HEK293 (cell line): ENCODE measurements around the gene PTPN11.

Experiments
- CTCF ChIA-PET: fragments of 350-600 bp; formaldehyde crosslinking; extraction: SDS; loops from one replicate; lab custom pipeline; 2021; ENCODE audit warnings: antibody characterized with exemption; lab: Yijun Ruan, JAX
- POLR2A ChIA-PET: fragments of 300-600 bp; formaldehyde crosslinking; extraction: SDS; loops from one replicate; lab custom pipeline; 2020; ENCODE audit warnings: antibody characterized with exemption, inconsistent platforms; lab: Yijun Ruan, JAX
- H3K27ac ChIP-seq: fragments of 200-500 bp; sonication (Bioruptor generic); 2 replicates; pipeline ENCODE4 v1.5.1; 2014; ENCODE audit warnings: low read depth, low read length, control low read depth, inconsistent platforms; ENCODE audit errors: extremely low read depth
- H3K36me3 ChIP-seq, 2 experiments: fragments of 200-500 bp in 1 of 2; sonication (Bioruptor generic) in 1 of 2; 1 replicate in 1 of 2; 2 replicates in 1 of 2; pipeline ENCODE4 v1.5.1; 2014 to 2017; ENCODE audit warnings: inconsistent platforms in 2 of 2, low read length in 2 of 2; ENCODE audit not compliant: control insufficient read depth in 2 of 2, insufficient read depth in 1 of 2
- H3K4me1 ChIP-seq: fragments of 200-500 bp; sonication (Bioruptor generic); 2 replicates; pipeline ENCODE4 v1.5.1; 2014; ENCODE audit warnings: mild to moderate bottlenecking, low read length, inconsistent platforms; ENCODE audit not compliant: control insufficient read depth, insufficient read depth
- H3K4me3 ChIP-seq: 2 replicates; pipeline ENCODE4 v1.5.1; 2011; ENCODE audit warnings: low read depth, mild to moderate bottlenecking, control low read depth, low read length, moderate library complexity
- H3K9me3 ChIP-seq: fragments of 200-500 bp; sonication (Bioruptor generic); 2 replicates; pipeline ENCODE4 v1.5.1; 2014; ENCODE audit warnings: low read depth, low read length, inconsistent platforms; ENCODE audit not compliant: control insufficient read depth, insufficient read depth
- FEZF1 ChIP-seq: fragments of 450-650 bp; formaldehyde crosslinking; IDR thresholded peaks from 2 replicates; pipeline ENCODE4 v1.5.1; 2016; ENCODE audit warnings: missing biosample characterization, missing genetic modification characterization
- GLIS2 ChIP-seq: fragments of 450-650 bp; formaldehyde crosslinking; IDR thresholded peaks from 2 replicates; pipeline ENCODE4 v1.5.1; 2016; ENCODE audit warnings: missing biosample characterization, missing genetic modification characterization
- IKZF3 ChIP-seq: fragments of 450-650 bp; IDR thresholded peaks from 2 replicates; pipeline ENCODE4 v1.5.0; 2018; ENCODE audit warnings: missing biosample characterization, mild to moderate bottlenecking, missing genetic modification characterization, moderate library complexity
- KLF7 ChIP-seq: fragments of 450-650 bp; formaldehyde crosslinking; IDR thresholded peaks from 2 replicates; pipeline ENCODE4 v1.5.1; 2016; ENCODE audit warnings: missing biosample characterization, missing genetic modification characterization, borderline replicate concordance
- OVOL3 ChIP-seq: fragments of 450-650 bp; formaldehyde crosslinking; IDR thresholded peaks from 2 replicates; pipeline ENCODE4 v1.5.1; 2016; ENCODE audit warnings: missing biosample characterization, missing genetic modification characterization
- SCRT1 ChIP-seq: fragments of 450-650 bp; formaldehyde crosslinking; IDR thresholded peaks from 2 replicates; pipeline ENCODE4 v1.5.1; 2016; ENCODE audit warnings: missing biosample characterization, missing genetic modification characterization, borderline replicate concordance
- YY2 ChIP-seq: fragments of 450-650 bp; formaldehyde crosslinking; IDR thresholded peaks from 2 replicates; pipeline ENCODE4 v1.5.1; 2016; ENCODE audit warnings: missing biosample characterization, missing genetic modification characterization
- ZBTB7A ChIP-seq: fragments of 450-650 bp; formaldehyde crosslinking; IDR thresholded peaks from 2 replicates; pipeline ENCODE4 v1.5.1; 2016; ENCODE audit warnings: low read depth, missing biosample characterization, missing genetic modification characterization
- ZFP37 ChIP-seq: fragments of 450-650 bp; formaldehyde crosslinking; IDR thresholded peaks from 2 replicates; pipeline ENCODE4 v1.5.1; 2016; ENCODE audit warnings: missing biosample characterization, missing genetic modification characterization
- ZNF10 ChIP-seq: fragments of 450-650 bp; formaldehyde crosslinking; IDR thresholded peaks from 2 replicates; pipeline ENCODE4 v1.5.1; 2017; ENCODE audit warnings: missing biosample characterization, missing genetic modification characterization
- ZNF157 ChIP-seq: fragments of 450-650 bp; formaldehyde crosslinking; IDR thresholded peaks from 2 replicates; pipeline ENCODE4 v1.5.1; 2016; ENCODE audit warnings: missing biosample characterization, missing genetic modification characterization
- ZNF175 ChIP-seq: fragments of 450-650 bp; formaldehyde crosslinking; IDR thresholded peaks from 2 replicates; pipeline ENCODE4 v1.5.1; 2016; ENCODE audit warnings: missing biosample characterization, missing genetic modification characterization
- ZNF239 ChIP-seq: fragments of 450-650 bp; formaldehyde crosslinking; IDR thresholded peaks from 2 replicates; pipeline ENCODE4 v1.5.1; 2016; ENCODE audit warnings: missing biosample characterization, missing genetic modification characterization
- ZNF350 ChIP-seq: fragments of 450-650 bp; formaldehyde crosslinking; IDR thresholded peaks from 2 replicates; pipeline ENCODE4 v1.5.0; 2017; ENCODE audit warnings: missing biosample characterization, mild to moderate bottlenecking, missing genetic modification characterization
- ZNF416 ChIP-seq: fragments of 450-650 bp; formaldehyde crosslinking; IDR thresholded peaks from 2 replicates; pipeline ENCODE4 v1.5.1; 2016; ENCODE audit warnings: missing biosample characterization, missing genetic modification characterization
- ZNF596 ChIP-seq: fragments of 450-650 bp; IDR thresholded peaks from 2 replicates; pipeline ENCODE4 v1.5.0; 2018; ENCODE audit warnings: missing biosample characterization, mild to moderate bottlenecking, missing genetic modification characterization, moderate library complexity
- ZNF610 ChIP-seq: fragments of 450-650 bp; formaldehyde crosslinking; IDR thresholded peaks from 2 replicates; pipeline ENCODE4 v1.5.1; 2016; ENCODE audit warnings: missing biosample characterization, missing genetic modification characterization, borderline replicate concordance
- TF ChIP-seq, protein P1 (sequence below): fragments of 450-650 bp; formaldehyde crosslinking; IDR thresholded peaks from 2 replicates; pipeline ENCODE4 v1.5.1; 2016; ENCODE audit warnings: missing biosample characterization, missing genetic modification characterization
- TF ChIP-seq, protein P2 (sequence below): fragments of 450-650 bp; formaldehyde crosslinking; IDR thresholded peaks from 2 replicates; pipeline ENCODE4 v1.5.1; 2016; ENCODE audit warnings: missing biosample characterization, missing genetic modification characterization

Gene PTPN11

GRCh38 chr12:112549031-112549430 lies 130.3 kb downstream of the PTPN11 start:
- peak; percentile 96; the same call in 1 of the 2 replicates for TF ChIP-seq ZNF610 (tag by site-specific recombination)
- no peak for TF ChIP-seq KLF7 (tag by site-specific recombination)
- TF ChIP-seq ZNF175 (tag by site-specific recombination), result no peak
- TF ChIP-seq, protein P1, sequence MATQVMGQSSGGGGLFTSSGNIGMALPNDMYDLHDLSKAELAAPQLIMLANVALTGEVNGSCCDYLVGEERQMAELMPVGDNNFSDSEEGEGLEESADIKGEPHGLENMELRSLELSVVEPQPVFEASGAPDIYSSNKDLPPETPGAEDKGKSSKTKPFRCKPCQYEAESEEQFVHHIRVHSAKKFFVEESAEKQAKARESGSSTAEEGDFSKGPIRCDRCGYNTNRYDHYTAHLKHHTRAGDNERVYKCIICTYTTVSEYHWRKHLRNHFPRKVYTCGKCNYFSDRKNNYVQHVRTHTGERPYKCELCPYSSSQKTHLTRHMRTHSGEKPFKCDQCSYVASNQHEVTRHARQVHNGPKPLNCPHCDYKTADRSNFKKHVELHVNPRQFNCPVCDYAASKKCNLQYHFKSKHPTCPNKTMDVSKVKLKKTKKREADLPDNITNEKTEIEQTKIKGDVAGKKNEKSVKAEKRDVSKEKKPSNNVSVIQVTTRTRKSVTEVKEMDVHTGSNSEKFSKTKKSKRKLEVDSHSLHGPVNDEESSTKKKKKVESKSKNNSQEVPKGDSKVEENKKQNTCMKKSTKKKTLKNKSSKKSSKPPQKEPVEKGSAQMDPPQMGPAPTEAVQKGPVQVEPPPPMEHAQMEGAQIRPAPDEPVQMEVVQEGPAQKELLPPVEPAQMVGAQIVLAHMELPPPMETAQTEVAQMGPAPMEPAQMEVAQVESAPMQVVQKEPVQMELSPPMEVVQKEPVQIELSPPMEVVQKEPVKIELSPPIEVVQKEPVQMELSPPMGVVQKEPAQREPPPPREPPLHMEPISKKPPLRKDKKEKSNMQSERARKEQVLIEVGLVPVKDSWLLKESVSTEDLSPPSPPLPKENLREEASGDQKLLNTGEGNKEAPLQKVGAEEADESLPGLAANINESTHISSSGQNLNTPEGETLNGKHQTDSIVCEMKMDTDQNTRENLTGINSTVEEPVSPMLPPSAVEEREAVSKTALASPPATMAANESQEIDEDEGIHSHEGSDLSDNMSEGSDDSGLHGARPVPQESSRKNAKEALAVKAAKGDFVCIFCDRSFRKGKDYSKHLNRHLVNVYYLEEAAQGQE (tag by site-specific recombination), result no peak
- no peak for TF ChIP-seq ZNF416 (tag by site-specific recombination)
- TF ChIP-seq, protein P2, sequence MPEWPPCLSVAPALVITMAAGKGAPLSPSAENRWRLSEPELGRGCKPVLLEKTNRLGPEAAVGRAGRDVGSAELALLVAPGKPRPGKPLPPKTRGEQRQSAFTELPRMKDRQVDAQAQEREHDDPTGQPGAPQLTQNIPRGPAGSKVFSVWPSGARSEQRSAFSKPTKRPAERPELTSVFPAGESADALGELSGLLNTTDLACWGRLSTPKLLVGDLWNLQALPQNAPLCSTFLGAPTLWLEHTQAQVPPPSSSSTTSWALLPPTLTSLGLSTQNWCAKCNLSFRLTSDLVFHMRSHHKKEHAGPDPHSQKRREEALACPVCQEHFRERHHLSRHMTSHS (tag by site-specific recombination), result no peak
- TF ChIP-seq SCRT1 (tag by site-specific recombination), result no peak
- TF ChIP-seq ZNF596 (tag by site-specific recombination), result no peak
- TF ChIP-seq, all 188 proteins: peak for 1
- ChIA-PET POLR2A (no interaction called here), CTCF (interaction anchor here (0.6 kb wide), 1 partner anchor 13 kb away, joined by 4 read pairs; no protein-coding TSS in a partner anchor)
- Histone ChIP-seq H3K9me3 (no peaks in the 10 kb centered on the region), H3K27ac (no peak overlapping the region), H3K4me3 (no peak overlapping the region), H3K4me1 (no peaks in the 10 kb centered on the region), H3K36me3 (no peaks in the 10 kb centered on the region)

DNA sequence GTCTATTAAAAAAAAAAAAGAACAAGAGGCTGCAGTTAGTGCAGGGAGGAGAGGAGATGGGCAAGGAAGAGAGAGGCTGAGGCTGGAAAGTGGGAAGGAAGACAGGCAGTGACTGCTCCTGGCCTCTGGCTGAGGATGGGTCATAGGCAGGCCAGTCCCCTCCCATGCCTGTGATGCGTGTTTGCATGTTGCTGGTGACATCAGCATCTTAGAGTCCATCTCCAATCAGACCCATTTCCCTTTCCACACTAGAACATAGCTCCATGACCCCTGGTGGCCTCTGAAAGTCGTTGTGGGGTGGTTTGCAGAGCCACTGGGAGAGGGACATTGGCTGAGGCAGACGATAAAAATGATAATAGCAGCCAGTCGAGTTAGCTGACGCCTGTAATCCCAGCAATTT lies 132.9 kb downstream of the PTPN11 start:
- no peak overlapping the region for H3K27ac ChIP-seq
- ChIA-PET POLR2A (no interaction called here), CTCF (interaction anchor here (0.7 kb wide), 1 partner anchor 291 kb away, joined by 3 read pairs; no protein-coding TSS in a partner anchor)
- no peaks in the 10 kb centered on the region for H3K4me1 ChIP-seq
- H3K36me3 ChIP-seq, result no peaks in the 10 kb centered on the region
- no peak overlapping the region for H3K4me3 ChIP-seq
- H3K9me3 ChIP-seq, result no peaks in the 10 kb centered on the region
- TF ChIP-seq ZFP37 (tag by site-specific recombination) (no peak), ZNF239 (tag by site-specific recombination) (no peak), ZNF10 (tag by site-specific recombination) (no peak), GLIS2 (tag by site-specific recombination) (no peak), FEZF1 (tag by site-specific recombination) (no peak), ZNF157 (no peak), ZBTB7A (tag by site-specific recombination) (no peak), ZNF350 (tag by site-specific recombination) (no peak), IKZF3 (tag by site-specific recombination) (no peak)

DNA sequence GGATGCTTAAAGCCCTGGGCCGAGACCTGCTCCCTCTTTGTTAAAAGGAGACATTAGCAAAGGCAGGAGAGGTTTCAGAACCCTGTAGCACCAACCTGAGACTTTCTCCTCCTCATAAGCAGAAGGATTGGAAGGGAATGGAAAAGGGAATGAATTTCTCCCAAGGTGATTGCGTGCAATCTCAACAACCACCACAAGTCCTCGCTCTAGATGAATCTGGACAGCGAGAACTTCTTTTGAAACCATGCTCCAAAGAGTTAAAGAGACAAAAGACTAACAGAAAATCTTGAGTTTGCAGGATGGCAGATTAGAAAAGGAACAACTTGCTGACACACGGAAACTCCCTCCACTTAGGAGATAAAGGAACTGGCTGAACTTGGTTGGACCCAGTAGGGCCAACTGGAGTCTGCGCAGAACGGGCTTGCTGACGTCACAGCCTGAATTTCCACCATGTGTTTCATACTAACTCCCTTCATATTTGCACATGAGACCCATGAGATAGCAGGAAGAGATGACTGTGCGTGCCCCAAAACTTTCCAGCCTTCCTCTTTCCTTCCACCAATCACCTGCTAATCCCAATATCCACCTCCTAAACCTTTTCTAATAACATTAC lies 137.0 kb downstream of the PTPN11 start:
- Histone ChIP-seq H3K4me1 (no peaks in the 10 kb centered on the region), H3K9me3 (no peaks in the 10 kb centered on the region), H3K36me3 (no peaks in the 10 kb centered on the region), H3K4me3 (no peak overlapping the region), H3K27ac (no peak overlapping the region)
- TF ChIP-seq YY2 (tag by site-specific recombination), result no peak
- TF ChIP-seq ZNF239 (tag by site-specific recombination), result no peak
- TF ChIP-seq OVOL3 (tag by site-specific recombination), result no peak
- CTCF ChIA-PET, result interaction anchor here (0.6 kb wide), 1 partner anchor 136 kb away, joined by 3 read pairs; no protein-coding TSS in a partner anchor
- POLR2A ChIA-PET, result no interaction called here
